ENCODE data around the gene CALR3.

- TF ChIP-seq, protein P1, sequence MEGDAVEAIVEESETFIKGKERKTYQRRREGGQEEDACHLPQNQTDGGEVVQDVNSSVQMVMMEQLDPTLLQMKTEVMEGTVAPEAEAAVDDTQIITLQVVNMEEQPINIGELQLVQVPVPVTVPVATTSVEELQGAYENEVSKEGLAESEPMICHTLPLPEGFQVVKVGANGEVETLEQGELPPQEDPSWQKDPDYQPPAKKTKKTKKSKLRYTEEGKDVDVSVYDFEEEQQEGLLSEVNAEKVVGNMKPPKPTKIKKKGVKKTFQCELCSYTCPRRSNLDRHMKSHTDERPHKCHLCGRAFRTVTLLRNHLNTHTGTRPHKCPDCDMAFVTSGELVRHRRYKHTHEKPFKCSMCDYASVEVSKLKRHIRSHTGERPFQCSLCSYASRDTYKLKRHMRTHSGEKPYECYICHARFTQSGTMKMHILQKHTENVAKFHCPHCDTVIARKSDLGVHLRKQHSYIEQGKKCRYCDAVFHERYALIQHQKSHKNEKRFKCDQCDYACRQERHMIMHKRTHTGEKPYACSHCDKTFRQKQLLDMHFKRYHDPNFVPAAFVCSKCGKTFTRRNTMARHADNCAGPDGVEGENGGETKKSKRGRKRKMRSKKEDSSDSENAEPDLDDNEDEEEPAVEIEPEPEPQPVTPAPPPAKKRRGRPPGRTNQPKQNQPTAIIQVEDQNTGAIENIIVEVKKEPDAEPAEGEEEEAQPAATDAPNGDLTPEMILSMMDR (IDR thresholded peaks at IDR 0.05) = no peak
- no peak for TF ChIP-seq POLR2AphosphoS5 (IDR thresholded peaks at IDR 0.05; ENCODE audit: insufficient read depth in 1 of 2, low read depth in 1 of 2)
These were observed 41.1 kb upstream of the CALR3 start for GRCh38 chr19:16537111-16537510.
